ENCODE measurements around the gene KSR1. TPM values are rescaled to one million over a fixed set of nuclear protein-coding genes. Genes with fewer than 3 reads are reported as not detected.

Gene KSR1
- total and polyA plus RNA-seq, 2 experiments from 2014 or later = 0.98 to 2.5 TPM

- in situ Hi-C loops (cut with MboI) = loop anchor here (10.0 kb wide), 1 partner anchor 60 kb away; the partner anchor contains the start of gene KSR1
- no peak overlapping the region for H3K4me3 ChIP-seq
- TF ChIP-seq EZH2 (IDR thresholded peaks at IDR 0.05; ENCODE audit: insufficient read depth, poor library complexity, severe bottlenecking) (no peak), EZH2phosphoT487 (IDR thresholded peaks at IDR 0.05; ENCODE audit: insufficient read depth, low read depth) (no peak)
Measured at GRCh38 chr17:27514595-27515413, 58.6 kb downstream of the KSR1 start.

GRCh38 chr17:27518048-27518447 is 61.8 kb downstream of the KSR1 start:
- no peak for DNase-seq
- H3F3A ChIP-seq (ENCODE audit: insufficient read depth) = no peaks in the 10 kb centered on the region
- no peaks in the 10 kb centered on the region for H3K79me2 ChIP-seq (ENCODE audit: insufficient read depth)
- no peak overlapping the region for H2AFZ ChIP-seq
- no peaks in the 10 kb centered on the region for H3K4me1 ChIP-seq (ENCODE audit: insufficient read depth)
- H3K27me3 ChIP-seq (replicated peaks; ENCODE audit: insufficient read depth) = no peaks in the 10 kb centered on the region
- no peaks in the 10 kb centered on the region for H3K36me3 ChIP-seq (ENCODE audit: low read depth)
- TF ChIP-seq EZH2 (IDR thresholded peaks at IDR 0.05; ENCODE audit: insufficient read depth, poor library complexity, severe bottlenecking) (no peak), EZH2phosphoT487 (IDR thresholded peaks at IDR 0.05; ENCODE audit: insufficient read depth, low read depth) (no peak)
- 95 to 96% methylated on average over 3 of the region's 3 CpGs for WGBS, 2 experiments (ENCODE audit: low coverage in 1 of 2, low lambda C conversion rate in 2 of 2, missing lambda C conversion rate in 2 of 2)
- H3K9ac ChIP-seq = no peak overlapping the region
- H3K9me2 ChIP-seq (ENCODE audit: insufficient read depth) = no peaks in the 10 kb centered on the region
- H4K20me1 ChIP-seq (ENCODE audit: insufficient read depth) = no peaks in the 10 kb centered on the region
- no peak overlapping the region for H3K4me2 ChIP-seq (ENCODE audit: unreplicated experiment)
- no peak overlapping the region for H3K27ac ChIP-seq
- in situ Hi-C loops (cut with MboI) = loop anchor here (10.0 kb wide), 1 partner anchor 63 kb away; the partner anchor contains the start of gene KSR1
- no peaks in the 10 kb centered on the region for H3K9me3 ChIP-seq (ENCODE audit: low read depth)
- H3K4me3 ChIP-seq = no peak overlapping the region

More at GRCh38 chr17:27514595-27515413, 58.6 kb downstream of the KSR1 start:
- no peak overlapping the region for H2AFZ ChIP-seq
- H4K20me1 ChIP-seq (ENCODE audit: insufficient read depth) = no peaks in the 10 kb centered on the region
- H3K9me2 ChIP-seq (ENCODE audit: insufficient read depth) = no peaks in the 10 kb centered on the region
- H3K79me2 ChIP-seq (ENCODE audit: insufficient read depth) = no peaks in the 10 kb centered on the region
- no peaks in the 10 kb centered on the region for H3F3A ChIP-seq (ENCODE audit: insufficient read depth)
- H3K4me2 ChIP-seq (ENCODE audit: unreplicated experiment) = no peak overlapping the region
- WGBS, 2 experiments (ENCODE audit: low coverage in 1 of 2, low lambda C conversion rate in 2 of 2, missing lambda C conversion rate in 2 of 2) = 80 to 87% methylated on average over 7 of the region's 7 CpGs
- H3K9me3 ChIP-seq (ENCODE audit: low read depth) = no peaks in the 10 kb centered on the region
- H3K9ac ChIP-seq = no peak overlapping the region
- no peak overlapping the region for H3K27ac ChIP-seq
- DNase-seq = no peak
- H3K36me3 ChIP-seq (ENCODE audit: low read depth) = no peaks in the 10 kb centered on the region
- H3K4me1 ChIP-seq (ENCODE audit: insufficient read depth) = no peaks in the 10 kb centered on the region
- no peaks in the 10 kb centered on the region for H3K27me3 ChIP-seq (replicated peaks; ENCODE audit: insufficient read depth)

- in situ Hi-C loops (cut with MboI) = loop anchor here (10.0 kb wide), 1 partner anchor 64 kb away; the partner anchor contains the start of gene KSR1
- H4K20me1 ChIP-seq (ENCODE audit: insufficient read depth) = no peaks in the 10 kb centered on the region
- TF ChIP-seq EZH2 (IDR thresholded peaks at IDR 0.05; ENCODE audit: insufficient read depth, poor library complexity, severe bottlenecking) = no peak
- no peak for TF ChIP-seq EZH2phosphoT487 (IDR thresholded peaks at IDR 0.05; ENCODE audit: insufficient read depth, low read depth)
- no peaks in the 10 kb centered on the region for H3F3A ChIP-seq (ENCODE audit: insufficient read depth)
- H3K27me3 ChIP-seq (replicated peaks; ENCODE audit: insufficient read depth) = no peaks in the 10 kb centered on the region
- no peak overlapping the region for H2AFZ ChIP-seq
- H3K27ac ChIP-seq = no peak overlapping the region
- no peak overlapping the region for H3K9ac ChIP-seq
- no peaks in the 10 kb centered on the region for H3K4me1 ChIP-seq (ENCODE audit: insufficient read depth)
- DNase-seq = no peak
- WGBS, 2 experiments (ENCODE audit: low coverage in 1 of 2, low lambda C conversion rate in 2 of 2, missing lambda C conversion rate in 2 of 2) = 84 to 85% methylated on average over 13 of the region's 13 CpGs
- no peak overlapping the region for H3K4me3 ChIP-seq
- no peaks in the 10 kb centered on the region for H3K79me2 ChIP-seq (ENCODE audit: insufficient read depth)
- H3K36me3 ChIP-seq (ENCODE audit: low read depth) = no peaks in the 10 kb centered on the region
- H3K9me2 ChIP-seq (ENCODE audit: insufficient read depth) = no peaks in the 10 kb centered on the region
- H3K4me2 ChIP-seq (ENCODE audit: unreplicated experiment) = no peak overlapping the region
- no peaks in the 10 kb centered on the region for H3K9me3 ChIP-seq (ENCODE audit: low read depth)
Measured at GRCh38 chr17:27518545-27519521, 62.6 kb downstream of the KSR1 start.

- Histone ChIP-seq H4K20me1 (ENCODE audit: insufficient read depth) (no peaks in the 10 kb centered on the region), H3F3A (ENCODE audit: insufficient read depth) (no peaks in the 10 kb centered on the region), H3K27me3 (replicated peaks; ENCODE audit: insufficient read depth) (no peaks in the 10 kb centered on the region), H3K9me2 (ENCODE audit: insufficient read depth) (no peaks in the 10 kb centered on the region), H3K4me1 (ENCODE audit: insufficient read depth) (no peaks in the 10 kb centered on the region), H2AFZ (no peak overlapping the region), H3K9ac (no peak overlapping the region), H3K36me3 (ENCODE audit: low read depth) (no peaks in the 10 kb centered on the region), H3K9me3 (ENCODE audit: low read depth) (no peaks in the 10 kb centered on the region), H3K4me3 (no peak overlapping the region), H3K27ac (no peak overlapping the region), H3K4me2 (ENCODE audit: unreplicated experiment) (no peak overlapping the region), H3K79me2 (ENCODE audit: insufficient read depth) (no peaks in the 10 kb centered on the region)
- 71 to 80% methylated on average over 4 of the region's 4 CpGs for WGBS, 2 experiments (ENCODE audit: low coverage in 1 of 2, low lambda C conversion rate in 2 of 2, missing lambda C conversion rate in 2 of 2)
- no peak for DNase-seq
- in situ Hi-C loops (cut with MboI) = loop anchor here (10.0 kb wide), 1 partner anchor 65 kb away; the partner anchor contains the start of gene KSR1
- TF ChIP-seq EZH2phosphoT487 (IDR thresholded peaks at IDR 0.05; ENCODE audit: insufficient read depth, low read depth) = no peak
- TF ChIP-seq EZH2 (IDR thresholded peaks at IDR 0.05; ENCODE audit: insufficient read depth, poor library complexity, severe bottlenecking) = no peak
Measured at GRCh38 chr17:27519550-27519949, 63.3 kb downstream of the KSR1 start.

Measured in GM23248 (cell line).